HS-5 (cell line): Measurements from ENCODE around the gene GMPR.
A peak's percentile ranks its signal among the peaks of the same experiment; 100 is the strongest.

Experiments
- DNase-seq: peaks from one replicate; pipeline ENCODE4 v3.0.0-alpha.2; 2012; ENCODE audit warnings: low read depth

The GMPR gene

GRCh38 chr6:16272201-16272600 is 33.8 kb downstream of the GMPR start:
- no peak for DNase-seq

GRCh38 chr6:16273256-16273655 is 34.9 kb downstream of the GMPR start:
- no peak for DNase-seq

GRCh38 chr6:16274483-16274882 is 36.1 kb downstream of the GMPR start:
- no peak for DNase-seq

- DNase-seq: no peak
Observed at GRCh38 chr6:16274885-16275589, 36.6 kb downstream of the GMPR start.

GRCh38 chr6:16277101-16277981 is 39.0 kb downstream of the GMPR start:
- DNase-seq: peak; percentile 49

GRCh38 chr6:16278048-16278724 is 39.8 kb downstream of the GMPR start:
- DNase-seq: no peak

GRCh38 chr6:16278750-16279149 is 40.4 kb downstream of the GMPR start:
- no peak for DNase-seq

- DNase-seq: no peak
Observed at GRCh38 chr6:16279243-16279642, 40.9 kb downstream of the GMPR start.

- DNase-seq: no peak
Observed at GRCh38 chr6:16282370-16282769, 44.0 kb downstream of the GMPR start.

- no peak for DNase-seq
Observed at GRCh38 chr6:16284472-16284871, 46.1 kb downstream of the GMPR start.

GRCh38 chr6:16285467-16286150 is 47.2 kb downstream of the GMPR start:
- no peak for DNase-seq

- DNase-seq: no peak
Observed at GRCh38 chr6:16286151-16286522, 47.8 kb downstream of the GMPR start.

- DNase-seq: no peak
Observed at GRCh38 chr6:16288163-16288562, 49.8 kb downstream of the GMPR start.

GRCh38 chr6:16291739-16292138 is 53.4 kb downstream of the GMPR start:
- DNase-seq: no peak

GRCh38 chr6:16292432-16292831 is 54.0 kb downstream of the GMPR start:
- DNase-seq: no peak

GRCh38 chr6:16292942-16293341 is 54.6 kb downstream of the GMPR start:
- no peak for DNase-seq

- no peak for DNase-seq
Observed at GRCh38 chr6:16294371-16294770, 56.0 kb downstream of the GMPR start.

- no peak for DNase-seq
Observed at GRCh38 chr6:16295060-16295459, 56.7 kb downstream of the GMPR start.

GRCh38 chr6:16295471-16295870 is 57.1 kb downstream of the GMPR start:
- DNase-seq: no peak

GRCh38 chr6:16296061-16296670 is 57.8 kb downstream of the GMPR start:
- no peak for DNase-seq

GRCh38 chr6:16299861-16300260 is 61.5 kb downstream of the GMPR start:
- no peak for DNase-seq

GRCh38 chr6:16301511-16301910 is 63.1 kb downstream of the GMPR start:
- no peak for DNase-seq
